WTC11 (cell line): ENCODE results near the gene PRR5. TPM values are rescaled to one million over a fixed set of nuclear protein-coding genes. Genes with fewer than 3 reads are reported as not detected.

Experiments used
- ATAC-seq: fragments of 200-7000 bp; cut with Tn5 transposase; 2 replicates; pipeline ENCODE4 v1.10.0; 2021; ENCODE audit warnings: mild to moderate bottlenecking, moderate library complexity
- CTCF ChIA-PET: fragments of 300-600 bp; sonication (Branson Sonifier 250); formaldehyde crosslinking; loops from one replicate; lab custom pipeline; 2021; ENCODE audit warnings: antibody characterized with exemption; lab: Charles Lee
- POLR2A ChIA-PET: fragments of 350-600 bp; sonication (Branson Sonifier 250); formaldehyde crosslinking; loops from one replicate; lab custom pipeline; 2021; ENCODE audit warnings: antibody characterized with exemption; lab: Charles Lee
- DNase-seq: peaks from one replicate; pipeline ENCODE4 v3.0.0; 2021; ENCODE audit warnings: low spot score
- H3K27ac Mint-ChIP-seq: 2 replicates; pipeline ENCODE4 v1.8.0; 2021; ENCODE audit warnings: mixed read lengths
- H3K27me3 Mint-ChIP-seq: 2 replicates; pipeline ENCODE4 v1.8.0; 2021; ENCODE audit warnings: low read depth, mild to moderate bottlenecking, moderate library complexity, mixed read lengths
- H3K36me3 Mint-ChIP-seq: 2 replicates; pipeline ENCODE4 v1.8.0; 2021; ENCODE audit warnings: mixed read lengths
- H3K4me1 Mint-ChIP-seq: 2 replicates; pipeline ENCODE4 v1.8.0; 2022; ENCODE audit warnings: mixed read lengths
- H3K4me3 Mint-ChIP-seq: 2 replicates; pipeline ENCODE4 v1.8.0; 2021; ENCODE audit warnings: mild to moderate bottlenecking, moderate library complexity, mixed read lengths
- H3K9me3 Mint-ChIP-seq: 2 replicates; pipeline ENCODE4 v1.8.0; 2021; ENCODE audit warnings: mixed read lengths
- CBFB ChIP-seq: sonication (generic); formaldehyde crosslinking; IDR thresholded peaks from 2 replicates; pipeline ENCODE4 v1.8.1; 2022; ENCODE audit warnings: mild to moderate bottlenecking, low read depth, missing genetic modification reagents
- CREM ChIP-seq: sonication (generic); formaldehyde crosslinking; IDR thresholded peaks from 2 replicates; pipeline ENCODE4 v1.8.1; 2022; ENCODE audit warnings: mild to moderate bottlenecking, missing genetic modification reagents, moderate library complexity
- ELF4 ChIP-seq: sonication (generic); formaldehyde crosslinking; IDR thresholded peaks from 2 replicates; pipeline ENCODE4 v1.8.1; 2022; ENCODE audit warnings: low read depth, mild to moderate bottlenecking, moderate library complexity, missing genetic modification reagents
- FOXJ3 ChIP-seq: sonication (generic); formaldehyde crosslinking; IDR thresholded peaks from 2 replicates; pipeline ENCODE4 v1.9.0; 2021; ENCODE audit warnings: missing genetic modification reagents, mild to moderate bottlenecking, borderline replicate concordance
- FOXK1 ChIP-seq: sonication (generic); formaldehyde crosslinking; IDR thresholded peaks from 2 replicates; pipeline ENCODE4 v1.8.0; 2022; ENCODE audit warnings: mild to moderate bottlenecking, moderate library complexity, missing genetic modification reagents
- GTF2I ChIP-seq: fragments of 250-450 bp; sonication (Bioruptor Pico); conservative IDR thresholded peaks from 2 replicates; pipeline ENCODE4 v1.4.0; 2021; ENCODE audit warnings: mild to moderate bottlenecking
- IRF2 ChIP-seq: sonication (generic); formaldehyde crosslinking; IDR thresholded peaks from 2 replicates; pipeline ENCODE4 v1.8.0; 2022; ENCODE audit warnings: low read depth, missing genetic modification reagents, borderline replicate concordance
- MXD4 ChIP-seq: fragments of 250-450 bp; sonication (Bioruptor Pico); IDR thresholded peaks from 2 replicates; pipeline ENCODE4 v1.8.0; 2021; ENCODE audit warnings: mild to moderate bottlenecking, moderate library complexity, borderline replicate concordance
- OVOL2 ChIP-seq: fragments of 250-450 bp; sonication (Bioruptor Pico); IDR thresholded peaks from 2 replicates; pipeline ENCODE4 v1.9.0; 2021; ENCODE audit warnings: mild to moderate bottlenecking, borderline replicate concordance
- ZNF317 ChIP-seq: sonication (generic); formaldehyde crosslinking; IDR thresholded peaks from 2 replicates; pipeline ENCODE4 v1.8.1; 2023; ENCODE audit warnings: low read depth, mild to moderate bottlenecking, moderate library complexity, missing genetic modification reagents, borderline replicate concordance
- ZNF671 ChIP-seq: fragments of 250-450 bp; sonication (Bioruptor Pico); IDR thresholded peaks from 2 replicates; pipeline ENCODE4 v1.8.0; 2021; ENCODE audit warnings: mild to moderate bottlenecking
- total RNA-seq: library from RNA; stranded (reverse); gene quantifications from 3 replicates; pipeline ENCODE4 v1.2.3, GENCODE V29; 2021
- TF ChIP-seq, protein P1 (sequence below): sonication (generic); formaldehyde crosslinking; IDR thresholded peaks from 2 replicates; pipeline ENCODE4 v1.8.1; 2022; ENCODE audit warnings: mild to moderate bottlenecking, moderate library complexity, missing genetic modification reagents
- TF ChIP-seq, protein P2 (sequence below): sonication (generic); formaldehyde crosslinking; IDR thresholded peaks from 2 replicates; pipeline ENCODE4 v1.8.1; 2023; ENCODE audit warnings: mild to moderate bottlenecking, missing genetic modification reagents, moderate library complexity
- TF ChIP-seq, protein P3 (sequence below): sonication (generic); formaldehyde crosslinking; IDR thresholded peaks from 2 replicates; pipeline ENCODE4 v1.8.1; 2023; ENCODE audit warnings: mild to moderate bottlenecking, missing genetic modification reagents, borderline replicate concordance
- TF ChIP-seq, protein P4 (sequence below): sonication (generic); formaldehyde crosslinking; IDR thresholded peaks from 2 replicates; pipeline ENCODE4 v1.8.1; 2022; ENCODE audit warnings: missing genetic modification reagents, borderline replicate concordance
- TF ChIP-seq, protein P5 (sequence below): sonication (generic); formaldehyde crosslinking; IDR thresholded peaks from 2 replicates; pipeline ENCODE4 v1.8.1; 2023; ENCODE audit warnings: mild to moderate bottlenecking, moderate library complexity, missing genetic modification reagents
- TF ChIP-seq, protein P6 (sequence below): sonication (generic); formaldehyde crosslinking; IDR thresholded peaks from 2 replicates; pipeline ENCODE4 v1.8.1; 2022; ENCODE audit warnings: low read depth, mild to moderate bottlenecking, moderate library complexity, missing genetic modification reagents, borderline replicate concordance
- TF ChIP-seq, protein P7 (sequence below): sonication (generic); formaldehyde crosslinking; IDR thresholded peaks from 2 replicates; pipeline ENCODE4 v1.8.0; 2022; ENCODE audit warnings: mild to moderate bottlenecking, missing genetic modification reagents
- TF ChIP-seq, protein P8 (sequence below): sonication (generic); formaldehyde crosslinking; IDR thresholded peaks from 2 replicates; pipeline ENCODE4 v1.8.0; 2022; ENCODE audit warnings: mild to moderate bottlenecking, missing genetic modification reagents

PRR5 gene
- total RNA-seq, 1 experiment from 2014 or later = 15.6 TPM

DNA sequence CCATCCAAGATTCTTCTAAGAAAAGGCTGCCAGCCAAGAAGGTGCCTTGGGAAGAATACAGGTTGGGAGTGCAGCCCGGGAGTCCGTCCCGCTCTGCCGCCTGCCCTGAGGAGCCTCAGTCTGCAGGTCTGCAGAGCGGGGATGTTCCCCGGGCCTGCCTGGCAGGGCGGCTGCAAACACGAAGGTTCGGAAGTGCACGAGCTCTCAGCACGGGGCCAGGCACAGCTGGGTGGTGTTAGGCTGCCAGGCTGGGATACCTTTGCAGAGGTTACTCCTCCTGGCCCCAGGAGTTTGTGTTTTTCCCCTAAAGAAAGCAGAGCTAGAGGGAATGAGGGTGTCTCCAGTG lies 9.4 kb upstream of the PRR5 start (continued):
- no peak for TF ChIP-seq FOXK1

DNA sequence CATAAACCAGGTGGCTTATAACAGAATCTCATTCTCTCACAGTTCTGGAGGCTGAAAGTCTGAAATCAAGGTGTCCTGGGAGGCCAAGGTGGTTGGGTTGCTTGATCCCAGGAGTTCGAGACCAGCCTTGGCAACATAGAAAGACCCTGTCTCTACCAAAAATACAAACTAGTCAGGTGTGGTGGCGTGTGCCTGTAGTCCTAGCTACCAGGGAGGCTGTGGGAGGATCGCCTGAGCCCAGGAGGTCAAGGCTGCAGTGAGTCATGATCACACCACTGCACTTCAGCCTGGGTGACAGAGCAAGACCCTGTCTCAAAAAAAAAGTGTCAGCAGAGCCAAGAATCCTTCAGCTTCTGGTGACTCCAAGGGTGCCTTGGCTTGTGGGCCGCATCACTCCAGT lies 8.9 kb upstream of the PRR5 start:
- H3K9me3 Mint-ChIP-seq = no peaks in the 10 kb centered on the region
- ATAC-seq = no peak
- H3K27ac Mint-ChIP-seq = no peak overlapping the region; the same call in 1 of the 2 replicates
- H3K27me3 Mint-ChIP-seq = peaks cover 2% of the 10 kb centered on the region; the same call in 1 of the 2 replicates
- ChIA-PET POLR2A (no interaction called here), CTCF (interaction anchor here (0.8 to 4.5 kb wide), 3 partner anchors 8 to 390 kb away, joined by 3 to 32 read pairs (median 3); no protein-coding TSS in a partner anchor)
- no peaks in the 10 kb centered on the region for H3K4me1 Mint-ChIP-seq
- H3K4me3 Mint-ChIP-seq = no peak overlapping the region
- no peak for DNase-seq
- TF ChIP-seq, protein P1, sequence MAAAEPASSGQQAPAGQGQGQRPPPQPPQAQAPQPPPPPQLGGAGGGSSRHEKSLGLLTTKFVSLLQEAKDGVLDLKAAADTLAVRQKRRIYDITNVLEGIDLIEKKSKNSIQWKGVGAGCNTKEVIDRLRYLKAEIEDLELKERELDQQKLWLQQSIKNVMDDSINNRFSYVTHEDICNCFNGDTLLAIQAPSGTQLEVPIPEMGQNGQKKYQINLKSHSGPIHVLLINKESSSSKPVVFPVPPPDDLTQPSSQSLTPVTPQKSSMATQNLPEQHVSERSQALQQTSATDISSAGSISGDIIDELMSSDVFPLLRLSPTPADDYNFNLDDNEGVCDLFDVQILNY (CRISPR knock-in tag) = no peak
- TF ChIP-seq, protein P2, sequence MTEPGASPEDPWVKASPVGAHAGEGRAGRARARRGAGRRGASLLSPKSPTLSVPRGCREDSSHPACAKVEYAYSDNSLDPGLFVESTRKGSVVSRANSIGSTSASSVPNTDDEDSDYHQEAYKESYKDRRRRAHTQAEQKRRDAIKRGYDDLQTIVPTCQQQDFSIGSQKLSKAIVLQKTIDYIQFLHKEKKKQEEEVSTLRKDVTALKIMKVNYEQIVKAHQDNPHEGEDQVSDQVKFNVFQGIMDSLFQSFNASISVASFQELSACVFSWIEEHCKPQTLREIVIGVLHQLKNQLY = no peak
- TF ChIP-seq CBFB (CRISPR knock-in tag) (no peak), IRF2 (CRISPR knock-in tag) (no peak), ZNF317 (no peak), MXD4 (CRISPR knock-in tag) (no peak), ELF4 (CRISPR knock-in tag) (no peak), ZNF671 (no peak), CREM (CRISPR knock-in tag) (no peak), OVOL2 (CRISPR knock-in tag) (no peak)
- TF ChIP-seq, protein P3, sequence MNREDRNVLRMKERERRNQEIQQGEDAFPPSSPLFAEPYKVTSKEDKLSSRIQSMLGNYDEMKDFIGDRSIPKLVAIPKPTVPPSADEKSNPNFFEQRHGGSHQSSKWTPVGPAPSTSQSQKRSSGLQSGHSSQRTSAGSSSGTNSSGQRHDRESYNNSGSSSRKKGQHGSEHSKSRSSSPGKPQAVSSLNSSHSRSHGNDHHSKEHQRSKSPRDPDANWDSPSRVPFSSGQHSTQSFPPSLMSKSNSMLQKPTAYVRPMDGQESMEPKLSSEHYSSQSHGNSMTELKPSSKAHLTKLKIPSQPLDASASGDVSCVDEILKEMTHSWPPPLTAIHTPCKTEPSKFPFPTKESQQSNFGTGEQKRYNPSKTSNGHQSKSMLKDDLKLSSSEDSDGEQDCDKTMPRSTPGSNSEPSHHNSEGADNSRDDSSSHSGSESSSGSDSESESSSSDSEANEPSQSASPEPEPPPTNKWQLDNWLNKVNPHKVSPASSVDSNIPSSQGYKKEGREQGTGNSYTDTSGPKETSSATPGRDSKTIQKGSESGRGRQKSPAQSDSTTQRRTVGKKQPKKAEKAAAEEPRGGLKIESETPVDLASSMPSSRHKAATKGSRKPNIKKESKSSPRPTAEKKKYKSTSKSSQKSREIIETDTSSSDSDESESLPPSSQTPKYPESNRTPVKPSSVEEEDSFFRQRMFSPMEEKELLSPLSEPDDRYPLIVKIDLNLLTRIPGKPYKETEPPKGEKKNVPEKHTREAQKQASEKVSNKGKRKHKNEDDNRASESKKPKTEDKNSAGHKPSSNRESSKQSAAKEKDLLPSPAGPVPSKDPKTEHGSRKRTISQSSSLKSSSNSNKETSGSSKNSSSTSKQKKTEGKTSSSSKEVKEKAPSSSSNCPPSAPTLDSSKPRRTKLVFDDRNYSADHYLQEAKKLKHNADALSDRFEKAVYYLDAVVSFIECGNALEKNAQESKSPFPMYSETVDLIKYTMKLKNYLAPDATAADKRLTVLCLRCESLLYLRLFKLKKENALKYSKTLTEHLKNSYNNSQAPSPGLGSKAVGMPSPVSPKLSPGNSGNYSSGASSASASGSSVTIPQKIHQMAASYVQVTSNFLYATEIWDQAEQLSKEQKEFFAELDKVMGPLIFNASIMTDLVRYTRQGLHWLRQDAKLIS = no peak
- TF ChIP-seq, protein P4, sequence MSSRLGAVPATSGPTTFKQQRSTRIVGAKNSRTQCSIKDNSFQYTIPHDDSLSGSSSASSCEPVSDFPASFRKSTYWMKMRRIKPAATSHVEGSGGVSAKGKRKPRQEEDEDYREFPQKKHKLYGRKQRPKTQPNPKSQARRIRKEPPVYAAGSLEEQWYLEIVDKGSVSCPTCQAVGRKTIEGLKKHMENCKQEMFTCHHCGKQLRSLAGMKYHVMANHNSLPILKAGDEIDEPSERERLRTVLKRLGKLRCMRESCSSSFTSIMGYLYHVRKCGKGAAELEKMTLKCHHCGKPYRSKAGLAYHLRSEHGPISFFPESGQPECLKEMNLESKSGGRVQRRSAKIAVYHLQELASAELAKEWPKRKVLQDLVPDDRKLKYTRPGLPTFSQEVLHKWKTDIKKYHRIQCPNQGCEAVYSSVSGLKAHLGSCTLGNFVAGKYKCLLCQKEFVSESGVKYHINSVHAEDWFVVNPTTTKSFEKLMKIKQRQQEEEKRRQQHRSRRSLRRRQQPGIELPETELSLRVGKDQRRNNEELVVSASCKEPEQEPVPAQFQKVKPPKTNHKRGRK (CRISPR knock-in tag) = no peak
- TF ChIP-seq, protein P5, sequence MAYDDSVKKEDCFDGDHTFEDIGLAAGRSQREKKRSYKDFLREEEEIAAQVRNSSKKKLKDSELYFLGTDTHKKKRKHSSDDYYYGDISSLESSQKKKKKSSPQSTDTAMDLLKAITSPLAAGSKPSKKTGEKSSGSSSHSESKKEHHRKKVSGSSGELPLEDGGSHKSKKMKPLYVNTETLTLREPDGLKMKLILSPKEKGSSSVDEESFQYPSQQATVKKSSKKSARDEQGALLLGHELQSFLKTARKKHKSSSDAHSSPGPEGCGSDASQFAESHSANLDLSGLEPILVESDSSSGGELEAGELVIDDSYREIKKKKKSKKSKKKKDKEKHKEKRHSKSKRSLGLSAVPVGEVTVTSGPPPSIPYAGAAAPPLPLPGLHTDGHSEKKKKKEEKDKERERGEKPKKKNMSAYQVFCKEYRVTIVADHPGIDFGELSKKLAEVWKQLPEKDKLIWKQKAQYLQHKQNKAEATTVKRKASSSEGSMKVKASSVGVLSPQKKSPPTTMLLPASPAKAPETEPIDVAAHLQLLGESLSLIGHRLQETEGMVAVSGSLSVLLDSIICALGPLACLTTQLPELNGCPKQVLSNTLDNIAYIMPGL (CRISPR knock-in tag) = no peak
- no peaks in the 10 kb centered on the region for H3K36me3 Mint-ChIP-seq

DNA sequence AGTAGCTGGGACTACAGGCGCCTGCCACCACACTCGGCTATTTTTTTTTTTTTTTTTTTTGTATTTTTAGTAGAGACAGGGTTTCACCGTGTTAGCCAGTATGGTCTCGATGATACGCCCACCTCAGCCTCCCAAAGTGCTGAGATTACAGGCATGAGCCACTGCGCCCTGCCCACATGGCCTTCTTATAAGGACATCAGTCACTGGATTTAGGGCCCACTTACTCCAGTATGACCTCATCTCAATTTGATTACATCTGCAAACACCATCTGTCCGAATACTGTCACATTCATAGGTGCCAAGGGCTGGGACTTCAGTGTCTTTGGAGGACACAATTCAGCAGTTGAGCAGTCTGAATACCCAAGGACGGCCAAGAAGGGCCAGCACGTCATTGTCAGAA lies 8.2 kb upstream of the PRR5 start:
- DNase-seq (no peak), ATAC-seq (no peak)
- Mint-ChIP-seq H3K27me3 (peaks cover 2% of the 10 kb centered on the region; the same call in 1 of the 2 replicates), H3K4me3 (no peak overlapping the region), H3K36me3 (no peaks in the 10 kb centered on the region), H3K4me1 (no peaks in the 10 kb centered on the region), H3K9me3 (no peaks in the 10 kb centered on the region), H3K27ac (no peak overlapping the region)
- TF ChIP-seq, protein P6, sequence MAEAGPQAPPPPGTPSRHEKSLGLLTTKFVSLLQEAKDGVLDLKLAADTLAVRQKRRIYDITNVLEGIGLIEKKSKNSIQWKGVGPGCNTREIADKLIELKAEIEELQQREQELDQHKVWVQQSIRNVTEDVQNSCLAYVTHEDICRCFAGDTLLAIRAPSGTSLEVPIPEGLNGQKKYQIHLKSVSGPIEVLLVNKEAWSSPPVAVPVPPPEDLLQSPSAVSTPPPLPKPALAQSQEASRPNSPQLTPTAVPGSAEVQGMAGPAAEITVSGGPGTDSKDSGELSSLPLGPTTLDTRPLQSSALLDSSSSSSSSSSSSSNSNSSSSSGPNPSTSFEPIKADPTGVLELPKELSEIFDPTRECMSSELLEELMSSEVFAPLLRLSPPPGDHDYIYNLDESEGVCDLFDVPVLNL (CRISPR knock-in tag) = no peak
- TF ChIP-seq, protein P7, sequence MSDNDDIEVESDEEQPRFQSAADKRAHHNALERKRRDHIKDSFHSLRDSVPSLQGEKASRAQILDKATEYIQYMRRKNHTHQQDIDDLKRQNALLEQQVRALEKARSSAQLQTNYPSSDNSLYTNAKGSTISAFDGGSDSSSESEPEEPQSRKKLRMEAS (CRISPR knock-in tag) = no peak
- TF ChIP-seq, protein P8, sequence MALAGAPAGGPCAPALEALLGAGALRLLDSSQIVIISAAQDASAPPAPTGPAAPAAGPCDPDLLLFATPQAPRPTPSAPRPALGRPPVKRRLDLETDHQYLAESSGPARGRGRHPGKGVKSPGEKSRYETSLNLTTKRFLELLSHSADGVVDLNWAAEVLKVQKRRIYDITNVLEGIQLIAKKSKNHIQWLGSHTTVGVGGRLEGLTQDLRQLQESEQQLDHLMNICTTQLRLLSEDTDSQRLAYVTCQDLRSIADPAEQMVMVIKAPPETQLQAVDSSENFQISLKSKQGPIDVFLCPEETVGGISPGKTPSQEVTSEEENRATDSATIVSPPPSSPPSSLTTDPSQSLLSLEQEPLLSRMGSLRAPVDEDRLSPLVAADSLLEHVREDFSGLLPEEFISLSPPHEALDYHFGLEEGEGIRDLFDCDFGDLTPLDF = no peak
- TF ChIP-seq OVOL2 (CRISPR knock-in tag) = no peak
- TF ChIP-seq ZNF671 = no peak
- TF ChIP-seq, protein P5 (CRISPR knock-in tag) = no peak
- TF ChIP-seq FOXJ3 = no peak
- no peak for TF ChIP-seq GTF2I (CRISPR knock-in tag)
- POLR2A ChIA-PET = no interaction called here
- CTCF ChIA-PET = interaction anchor here (1.0 to 4.5 kb wide), 4 partner anchors 9 to 45 kb away, joined by 3 to 32 read pairs (median 3); no protein-coding TSS in a partner anchor
